Activated CD4-positive, alpha-beta T cell treated with anti-CD3 and anti-CD28 coated beads, Interleukin-2, amount 10 ng/mL, durations not matched to agents 24 days and 14 days (primary cell): ENCODE results near the gene TRIM44. TPM values are rescaled to one million over a fixed set of nuclear protein-coding genes. Genes with fewer than 3 reads are reported as not detected.
"Not testable (repeated sequence)": the region's sequence is repeated elsewhere in the genome, so short reads cannot be mapped to it uniquely, and the experiment has no call there.

Source experiments
- DNase-seq: peaks from one replicate; pipeline ENCODE4 v3.0.0; 2022
- H3K27ac Mint-ChIP-seq: one replicate; pipeline ENCODE4 v1.8.0; 2022; ENCODE audit warnings: mild to moderate bottlenecking, mixed read lengths
- H3K27me3 Mint-ChIP-seq: one replicate; pipeline ENCODE4 v1.8.0; 2022; ENCODE audit warnings: mixed read lengths
- H3K36me3 Mint-ChIP-seq: one replicate; pipeline ENCODE4 v1.8.0; 2022; ENCODE audit warnings: low read depth, mild to moderate bottlenecking, mixed read lengths
- H3K4me1 Mint-ChIP-seq: one replicate; pipeline ENCODE4 v1.8.0; 2021; ENCODE audit warnings: mixed read lengths
- H3K4me3 Mint-ChIP-seq: one replicate; pipeline ENCODE4 v1.8.0; 2022; ENCODE audit warnings: mild to moderate bottlenecking, moderate library complexity, mixed read lengths
- H3K9me3 Mint-ChIP-seq: one replicate; pipeline ENCODE4 v1.8.0; 2021; ENCODE audit warnings: mixed read lengths
- intact Hi-C: fragments of 100-400 bp; cut with micrococcal nuclease; formaldehyde crosslinking; loops from one replicate; pipeline ENCODE4 v1.15.1; 2023
- total RNA-seq: library from RNA; stranded (reverse); gene quantifications from 2 replicates; pipeline ENCODE4 v1.2.3, GENCODE V29; 2022

TRIM44 gene
- total RNA-seq, 1 donor from 2014 or later: 27.8 TPM

DNA sequence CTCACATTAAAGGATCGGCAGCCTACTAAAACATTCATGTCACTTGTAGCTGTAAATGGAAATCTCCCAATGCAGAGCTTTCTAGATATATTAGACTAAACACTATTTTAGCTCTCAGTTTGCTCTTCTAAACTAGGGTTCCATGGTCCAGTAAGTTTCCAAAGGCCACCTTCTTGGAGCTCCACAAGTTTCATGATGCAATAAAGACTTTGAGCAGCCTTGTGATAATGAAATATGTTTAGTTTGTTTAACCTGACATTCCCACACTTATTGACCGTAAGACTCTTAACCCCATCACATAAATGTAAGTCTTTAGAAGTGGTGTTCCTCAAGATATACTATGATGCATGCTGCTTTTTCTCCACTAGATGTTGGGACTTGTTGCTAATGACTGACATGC is 87.7 kb downstream of the TRIM44 start:
- peaks cover 4% of the 10 kb centered on the region for H3K9me3 Mint-ChIP-seq

DNA sequence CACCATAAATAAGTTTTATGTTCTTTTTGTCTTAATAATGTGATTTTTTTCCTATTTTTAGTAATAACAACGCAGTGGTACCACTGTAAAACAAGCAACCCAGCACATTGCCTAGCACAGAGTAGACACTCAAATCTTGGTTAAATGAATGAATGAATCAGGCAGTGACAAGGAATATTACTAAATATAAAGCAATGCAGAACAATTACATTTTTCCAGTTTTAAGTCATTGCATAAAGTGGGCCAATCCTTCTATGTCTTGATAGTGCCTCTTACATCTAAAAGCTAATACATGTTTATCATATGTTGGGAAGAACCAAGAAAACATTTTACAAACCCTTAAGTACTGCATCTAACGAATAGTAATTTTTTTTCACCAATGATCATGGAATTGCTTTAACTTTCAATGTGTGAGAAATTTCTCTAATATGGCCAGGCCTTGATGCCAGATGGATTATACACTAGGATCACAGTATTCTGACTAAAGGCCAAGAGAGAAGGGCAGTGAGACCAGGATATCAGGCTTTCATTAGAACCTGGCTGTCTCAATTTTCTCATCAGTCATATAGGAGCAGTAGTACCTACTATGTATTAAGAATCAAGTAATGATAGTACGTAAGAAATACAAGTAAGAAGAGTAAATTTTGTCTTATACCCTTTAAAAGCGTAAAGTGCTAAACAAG is 88.5 kb downstream of the TRIM44 start:
- peaks cover 4% of the 10 kb centered on the region for H3K9me3 Mint-ChIP-seq
- no peak overlapping the region for H3K27ac Mint-ChIP-seq
- intact Hi-C loops: no loop called here
- H3K4me3 Mint-ChIP-seq: no peak overlapping the region
- no peaks in the 10 kb centered on the region for H3K4me1 Mint-ChIP-seq
- no peak for DNase-seq
- H3K27me3 Mint-ChIP-seq: no peaks in the 10 kb centered on the region
- H3K36me3 Mint-ChIP-seq: peaks cover 1% of the 10 kb centered on the region

More for the DNA sequence above, 87.7 kb downstream of the TRIM44 start:
- Mint-ChIP-seq H3K4me3 (no peak overlapping the region), H3K4me1 (no peaks in the 10 kb centered on the region), H3K27ac (no peak overlapping the region), H3K27me3 (no peaks in the 10 kb centered on the region), H3K36me3 (peaks cover 1% of the 10 kb centered on the region)
- intact Hi-C loops: no loop called here
- no peak for DNase-seq

DNA sequence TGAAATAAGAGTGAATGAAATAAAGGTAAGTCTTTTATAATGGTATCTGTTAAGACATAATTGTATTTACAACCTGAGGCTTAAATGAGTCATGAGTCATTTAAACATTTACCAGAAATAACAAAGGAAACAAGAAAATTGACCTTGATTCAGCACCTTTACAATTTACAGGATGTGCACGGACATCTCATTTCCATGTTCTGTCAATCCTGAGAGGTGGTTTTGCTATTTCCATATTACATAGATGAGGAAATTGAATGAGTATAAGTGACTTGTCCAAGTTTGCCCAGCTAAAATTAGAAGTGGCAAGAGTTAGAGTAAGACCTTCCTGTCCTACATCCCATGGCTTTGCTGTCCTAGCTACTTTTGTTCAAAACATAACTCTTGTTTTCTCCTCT is 89.1 kb downstream of the TRIM44 start:
- DNase-seq: no peak
- Mint-ChIP-seq H3K36me3 (peaks cover 1% of the 10 kb centered on the region), H3K9me3 (peaks cover 4% of the 10 kb centered on the region), H3K27me3 (no peaks in the 10 kb centered on the region), H3K27ac (no peak overlapping the region), H3K4me1 (no peaks in the 10 kb centered on the region), H3K4me3 (no peak overlapping the region)
- intact Hi-C loops: no loop called here

DNA sequence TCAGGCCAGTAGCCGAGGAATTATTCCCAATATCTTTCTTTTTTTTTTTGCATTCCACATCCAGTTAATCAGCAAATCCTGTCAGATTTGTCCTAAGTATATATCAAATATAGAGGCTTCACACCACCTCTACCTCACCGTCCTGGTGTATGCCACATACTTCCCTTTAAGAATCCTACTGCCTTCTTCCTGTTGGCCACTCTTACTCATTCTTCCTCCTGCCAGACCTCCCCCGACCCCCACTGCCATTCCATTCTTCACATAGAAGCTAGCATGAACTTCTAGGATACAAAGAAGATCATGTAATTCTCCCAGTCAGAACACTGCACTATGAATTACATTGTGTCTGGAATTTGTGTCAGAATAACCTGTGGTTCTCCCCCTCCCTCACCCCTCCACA is 89.5 kb downstream of the TRIM44 start:
- no peak for DNase-seq
- Mint-ChIP-seq H3K36me3 (peaks cover 1% of the 10 kb centered on the region), H3K27ac (no peak overlapping the region), H3K4me1 (no peaks in the 10 kb centered on the region), H3K9me3 (peaks cover 4% of the 10 kb centered on the region), H3K27me3 (no peaks in the 10 kb centered on the region), H3K4me3 (no peak overlapping the region)
- intact Hi-C loops: no loop called here

DNA sequence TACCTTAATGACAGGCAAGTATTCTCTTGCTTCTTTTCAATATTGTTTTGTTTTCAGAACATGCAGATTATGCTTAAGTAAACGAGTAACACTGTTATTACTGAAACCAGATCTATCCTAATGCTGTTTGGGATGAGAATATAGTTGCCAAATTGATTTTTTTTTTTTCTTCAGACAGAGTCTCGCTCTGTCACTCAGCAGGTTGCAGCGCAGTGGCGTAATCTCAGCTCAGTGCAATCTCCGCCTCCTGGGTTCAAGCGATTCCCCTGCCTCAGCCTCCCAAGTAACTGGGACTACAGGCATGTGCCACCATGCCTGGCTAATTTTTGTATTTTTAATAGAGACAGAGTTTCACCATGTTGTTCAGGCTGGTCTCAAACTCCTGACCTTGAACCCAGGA is 91.0 kb downstream of the TRIM44 start:
- H3K27ac Mint-ChIP-seq, intact Hi-C loops, DNase-seq, H3K4me3 Mint-ChIP-seq, H3K4me1 Mint-ChIP-seq, H3K36me3 Mint-ChIP-seq, H3K9me3 Mint-ChIP-seq, H3K27me3 Mint-ChIP-seq: not testable (repeated sequence)

DNA sequence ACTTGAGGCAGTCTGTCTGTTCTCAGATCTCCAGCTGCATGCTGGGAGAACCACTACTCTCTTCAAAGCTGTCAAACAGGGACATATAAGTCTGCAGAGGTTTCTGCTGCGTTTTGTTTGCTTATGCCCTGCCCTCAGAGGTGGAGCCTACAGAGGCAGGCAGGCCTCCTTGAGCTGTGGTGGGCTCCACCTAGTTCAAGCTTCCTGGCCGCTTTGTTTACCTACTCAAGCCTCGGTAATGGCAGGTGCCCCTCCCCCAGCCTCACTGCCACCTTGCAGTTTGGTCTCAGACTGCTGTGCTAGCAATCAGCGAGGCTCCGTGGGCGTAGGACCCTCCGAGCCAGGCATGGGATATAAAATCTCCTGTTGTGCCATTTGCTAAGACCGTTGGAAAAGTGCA is 97.4 kb downstream of the TRIM44 start:
- DNase-seq, H3K4me1 Mint-ChIP-seq, H3K27ac Mint-ChIP-seq, H3K27me3 Mint-ChIP-seq, intact Hi-C loops, H3K9me3 Mint-ChIP-seq, H3K4me3 Mint-ChIP-seq, H3K36me3 Mint-ChIP-seq: not testable (repeated sequence)

DNA sequence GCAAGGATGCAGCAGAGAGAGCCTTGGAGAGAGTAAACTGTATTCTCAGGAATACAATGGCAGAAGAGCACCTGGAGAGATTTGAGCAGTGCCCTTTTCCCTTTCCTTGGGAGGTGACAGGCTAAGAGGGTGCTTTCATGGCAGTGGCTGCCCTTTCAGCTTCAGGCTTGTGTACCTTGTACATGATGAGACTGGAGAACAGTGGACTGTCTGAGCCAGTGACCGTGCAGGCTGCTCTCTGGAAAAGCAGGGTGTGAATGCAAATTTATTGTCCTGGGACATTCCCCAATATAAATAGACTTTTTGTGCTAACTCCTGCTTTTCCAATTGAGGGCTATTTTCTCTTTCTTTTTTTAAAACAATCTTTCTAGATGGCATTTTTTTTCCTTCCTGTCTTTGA is 99.3 kb downstream of the TRIM44 start:
- Mint-ChIP-seq H3K27ac (no peak overlapping the region), H3K9me3 (peaks cover 4% of the 10 kb centered on the region), H3K4me3 (no peak overlapping the region), H3K27me3 (no peaks in the 10 kb centered on the region), H3K36me3 (peaks cover 2% of the 10 kb centered on the region), H3K4me1 (no peaks in the 10 kb centered on the region)
- DNase-seq: no peak
- intact Hi-C loops: no loop called here

DNA sequence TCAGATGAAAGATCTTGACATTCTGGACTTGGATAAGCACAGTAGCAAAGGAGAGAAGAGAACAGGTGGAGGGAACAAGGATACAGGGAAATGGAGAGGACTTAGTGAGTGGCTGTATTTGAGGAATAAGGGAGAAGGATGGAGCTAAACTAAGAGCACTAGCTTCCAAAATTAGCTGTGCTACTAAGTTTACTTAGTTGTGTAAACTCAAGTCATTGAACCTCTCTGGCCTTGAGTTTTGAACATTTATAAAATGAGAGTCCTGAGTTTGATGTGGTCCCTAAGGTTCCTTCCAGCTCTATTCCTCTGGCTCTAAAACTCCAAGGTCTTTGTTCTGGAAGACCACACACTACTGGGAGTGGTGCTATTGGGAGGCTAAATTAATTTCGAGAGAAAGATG is 100.7 kb downstream of the TRIM44 start:
- no peak for DNase-seq
- Mint-ChIP-seq H3K4me3 (no peak overlapping the region), H3K36me3 (peaks cover 2% of the 10 kb centered on the region), H3K9me3 (peaks cover 4% of the 10 kb centered on the region), H3K4me1 (no peaks in the 10 kb centered on the region), H3K27ac (no peak overlapping the region), H3K27me3 (no peaks in the 10 kb centered on the region)
- intact Hi-C loops: no loop called here

DNA sequence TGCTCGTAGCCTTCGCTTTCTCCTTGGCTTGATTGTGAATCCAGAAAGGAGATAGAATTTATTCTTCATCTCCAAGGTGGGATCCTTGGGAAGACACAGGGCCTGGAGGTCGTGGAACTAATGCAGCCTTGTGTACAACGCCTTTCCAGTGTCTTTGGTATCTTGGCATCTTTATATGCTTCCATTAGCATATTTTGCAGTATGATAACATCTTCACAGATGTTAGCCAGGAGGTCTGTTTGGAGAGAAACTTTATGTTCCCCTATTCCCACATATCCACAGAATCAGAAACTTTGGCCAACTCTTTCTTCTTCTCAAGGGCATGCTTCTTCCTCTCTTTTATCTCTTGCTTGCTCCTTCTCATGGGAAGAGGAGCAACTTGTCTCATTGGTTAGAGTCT is 101.2 kb downstream of the TRIM44 start:
- H3K4me1 Mint-ChIP-seq: no peaks in the 10 kb centered on the region
- H3K36me3 Mint-ChIP-seq: peaks cover 2% of the 10 kb centered on the region
- intact Hi-C loops: no loop called here
- DNase-seq: no peak
- no peak overlapping the region for H3K27ac Mint-ChIP-seq
- H3K4me3 Mint-ChIP-seq: no peak overlapping the region
- H3K9me3 Mint-ChIP-seq: peaks cover 4% of the 10 kb centered on the region
- H3K27me3 Mint-ChIP-seq: no peaks in the 10 kb centered on the region

DNA sequence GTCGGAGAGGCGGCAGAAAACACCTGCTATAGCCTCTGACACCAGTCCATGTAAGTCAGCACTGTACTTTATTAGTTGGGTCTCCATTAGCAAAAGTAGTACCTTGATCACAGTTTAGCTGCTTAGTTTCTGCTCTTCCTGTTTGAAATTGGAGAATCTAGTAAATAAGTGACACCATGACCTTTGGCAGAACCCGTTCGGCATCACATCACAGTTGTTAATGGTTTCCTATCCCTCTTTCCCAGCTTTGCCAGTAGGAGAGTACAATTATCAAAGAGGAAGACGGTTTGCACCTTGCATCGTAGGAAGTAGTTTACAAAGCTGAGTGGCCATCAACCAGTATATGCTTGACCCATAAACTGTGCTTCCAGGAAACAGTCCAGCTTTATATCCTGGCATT is 101.8 kb downstream of the TRIM44 start:
- no peak for DNase-seq
- no peak overlapping the region for H3K27ac Mint-ChIP-seq
- H3K27me3 Mint-ChIP-seq: no peaks in the 10 kb centered on the region
- H3K4me3 Mint-ChIP-seq: no peak overlapping the region
- intact Hi-C loops: no loop called here
- peaks cover 4% of the 10 kb centered on the region for H3K9me3 Mint-ChIP-seq
- H3K36me3 Mint-ChIP-seq: peaks cover 2% of the 10 kb centered on the region
- H3K4me1 Mint-ChIP-seq: no peaks in the 10 kb centered on the region

DNA sequence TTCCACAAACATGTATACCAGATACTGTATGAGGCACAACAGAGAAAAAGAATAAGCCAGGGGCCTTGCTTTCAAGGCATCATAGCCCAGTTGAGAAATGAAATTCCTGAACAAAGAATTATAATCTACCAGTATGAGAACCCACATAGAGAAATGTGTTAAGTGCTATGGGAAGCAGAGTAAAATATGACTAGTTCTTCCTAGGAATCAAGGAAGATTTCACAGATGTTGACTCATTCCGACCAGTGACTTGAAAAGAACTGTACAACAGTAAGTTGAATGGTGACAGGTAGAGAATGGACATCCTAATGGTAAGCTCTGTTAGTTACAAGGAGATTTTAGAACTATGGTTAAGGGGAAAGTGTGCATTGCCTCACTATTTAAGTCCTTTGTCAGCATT is 102.6 kb downstream of the TRIM44 start:
- no peak for DNase-seq
- Mint-ChIP-seq H3K27ac (no peak overlapping the region), H3K4me1 (no peaks in the 10 kb centered on the region), H3K27me3 (no peaks in the 10 kb centered on the region), H3K36me3 (peaks cover 2% of the 10 kb centered on the region), H3K4me3 (no peak overlapping the region), H3K9me3 (peaks cover 4% of the 10 kb centered on the region)
- intact Hi-C loops: no loop called here

DNA sequence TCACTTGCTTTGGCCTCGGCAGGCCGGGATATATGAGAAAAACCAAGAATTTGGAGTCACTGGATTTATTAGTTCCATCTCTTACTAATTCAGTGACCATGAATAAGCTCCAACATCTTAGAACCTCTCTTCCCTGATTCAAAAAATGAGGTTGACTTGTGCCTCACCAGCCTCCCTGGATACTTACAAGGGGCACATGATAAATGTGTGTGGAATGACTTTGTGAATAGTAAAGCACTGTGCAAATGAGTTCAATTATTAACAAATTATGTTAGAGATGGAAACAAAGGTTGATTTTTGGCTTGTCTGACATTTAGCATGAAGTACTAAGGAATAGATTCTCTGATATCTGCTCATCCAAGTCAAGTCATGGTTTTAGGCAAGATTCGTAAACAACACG is 104.1 kb downstream of the TRIM44 start:
- no peak overlapping the region for H3K4me3 Mint-ChIP-seq
- no peak for DNase-seq
- no peak overlapping the region for H3K27ac Mint-ChIP-seq
- peaks cover 3% of the 10 kb centered on the region for H3K36me3 Mint-ChIP-seq
- intact Hi-C loops: no loop called here
- H3K4me1 Mint-ChIP-seq: peaks cover 2% of the 10 kb centered on the region
- no peaks in the 10 kb centered on the region for H3K27me3 Mint-ChIP-seq
- H3K9me3 Mint-ChIP-seq: peaks cover 12% of the 10 kb centered on the region

DNA sequence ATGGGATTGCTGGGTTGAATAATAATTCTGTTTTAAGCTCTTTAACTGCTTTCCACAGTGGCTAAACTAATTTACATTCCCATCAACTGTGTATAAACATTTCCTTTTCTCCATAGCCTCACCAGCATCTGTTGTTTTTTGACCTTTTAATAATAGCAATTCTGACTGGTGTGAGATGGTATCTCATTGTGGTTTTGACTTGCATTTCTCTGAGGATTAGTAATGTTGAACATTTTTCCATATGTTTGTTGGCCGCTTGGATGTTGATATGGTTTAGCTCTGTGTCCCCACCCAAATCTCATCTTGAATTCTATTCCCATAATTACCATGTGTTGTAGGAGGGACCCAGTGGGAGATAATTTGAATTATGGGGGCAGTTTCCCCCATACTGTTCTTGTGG is 107.8 kb downstream of the TRIM44 start:
- H3K4me1 Mint-ChIP-seq, H3K27ac Mint-ChIP-seq, H3K27me3 Mint-ChIP-seq, DNase-seq, H3K36me3 Mint-ChIP-seq, H3K4me3 Mint-ChIP-seq, intact Hi-C loops: not testable (repeated sequence)
- H3K9me3 Mint-ChIP-seq: peaks cover 28% of the 10 kb centered on the region

DNA sequence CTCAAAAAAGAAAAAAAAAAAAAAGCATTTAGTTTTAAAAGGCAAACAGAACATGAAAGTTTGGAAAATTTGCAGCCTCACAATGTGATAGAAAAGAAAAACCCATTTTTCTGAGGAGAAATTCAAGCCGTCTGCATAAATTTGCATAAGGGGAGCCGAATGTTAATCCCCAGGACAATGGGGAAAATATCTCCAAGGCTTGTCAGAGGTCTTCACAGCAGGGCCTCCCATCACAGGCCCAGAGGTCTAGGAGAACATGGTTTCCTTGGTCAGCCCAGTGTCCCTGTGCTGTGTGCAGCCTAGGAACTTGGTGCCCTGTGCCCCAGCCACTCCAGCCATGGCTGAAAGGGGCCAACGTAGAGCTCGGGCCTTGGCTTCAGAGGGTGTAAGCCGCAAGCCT is 109.1 kb downstream of the TRIM44 start:
- Mint-ChIP-seq H3K27ac (no peak overlapping the region), H3K36me3 (peaks cover 2% of the 10 kb centered on the region), H3K4me1 (peaks cover 2% of the 10 kb centered on the region), H3K9me3 (peaks cover 28% of the 10 kb centered on the region), H3K27me3 (no peaks in the 10 kb centered on the region), H3K4me3 (no peak overlapping the region)
- no peak for DNase-seq
- intact Hi-C loops: no loop called here

DNA sequence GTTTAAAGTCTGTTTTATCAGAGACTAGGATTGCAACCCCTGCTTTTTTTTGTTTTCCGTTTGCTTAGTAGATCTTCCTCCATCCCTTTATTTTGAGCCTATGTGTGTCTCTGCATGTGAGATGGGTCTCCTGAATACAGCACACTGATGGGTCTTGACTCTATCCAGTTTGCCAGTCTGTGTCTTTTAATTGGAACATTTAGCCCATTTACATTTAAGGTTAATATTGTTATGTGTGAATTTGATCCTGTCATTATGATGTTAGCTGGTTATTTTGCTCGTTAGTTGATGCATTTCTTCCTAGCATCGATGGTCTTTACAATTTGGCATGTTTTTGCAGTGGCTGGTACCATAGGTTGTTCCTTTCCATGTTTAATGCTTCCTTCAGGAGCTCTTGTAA is 114.7 kb downstream of the TRIM44 start:
- H3K9me3 Mint-ChIP-seq: peaks cover 26% of the 10 kb centered on the region
- H3K27ac Mint-ChIP-seq, H3K4me3 Mint-ChIP-seq, DNase-seq, H3K36me3 Mint-ChIP-seq, intact Hi-C loops, H3K27me3 Mint-ChIP-seq, H3K4me1 Mint-ChIP-seq: not testable (repeated sequence)
